HG02642 (cell line): ENCODE measurements around the gene LGI2.

Experiments used
- ATAC-seq: cut with Tn5 transposase; IDR thresholded peaks from one replicate; pipeline ENCODE4 v1.9.1; 2021; ENCODE audit warnings: mild to moderate bottlenecking; ENCODE audit not compliant: unreplicated experiment, poor library complexity

LGI2 gene

DNA sequence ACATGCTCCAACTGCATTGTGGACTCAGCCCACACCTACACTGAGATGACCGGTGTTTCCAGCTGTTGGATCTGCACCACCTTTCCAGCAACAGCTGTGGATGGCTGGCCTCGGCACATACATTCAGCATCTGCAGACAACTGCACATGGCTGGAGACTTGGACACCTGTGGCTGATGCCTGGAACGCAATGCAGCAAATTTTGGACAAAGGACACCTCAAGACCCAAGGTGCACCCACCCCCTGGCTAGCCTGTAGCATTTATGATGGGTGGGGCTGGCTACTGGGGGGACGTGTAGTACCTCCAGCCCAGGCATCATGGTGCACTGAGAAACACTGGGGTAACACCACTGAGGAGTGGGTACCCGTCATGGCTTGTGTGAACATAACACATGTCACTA is 60.6 kb downstream of the LGI2 start:
- no peak for ATAC-seq

DNA sequence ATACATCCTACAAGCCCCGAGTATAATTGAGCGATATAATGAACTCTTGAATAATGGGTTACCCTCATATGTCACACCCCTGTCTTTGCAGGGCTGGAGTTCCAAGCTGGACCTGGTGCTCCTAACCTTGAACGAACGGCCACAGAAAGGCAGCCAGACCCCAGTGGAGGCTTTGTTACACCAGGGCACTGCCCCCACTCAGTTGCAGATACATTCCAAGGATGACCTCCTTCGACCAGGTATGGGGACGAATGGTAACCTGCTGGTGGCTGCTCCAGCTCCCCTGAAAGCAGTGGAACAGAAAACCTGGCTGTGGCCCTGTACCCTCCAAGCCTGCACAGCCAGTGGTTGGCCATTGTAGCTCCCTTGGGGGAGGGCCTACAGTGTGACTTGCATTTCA is 61.3 kb downstream of the LGI2 start:
- no peak for ATAC-seq

DNA sequence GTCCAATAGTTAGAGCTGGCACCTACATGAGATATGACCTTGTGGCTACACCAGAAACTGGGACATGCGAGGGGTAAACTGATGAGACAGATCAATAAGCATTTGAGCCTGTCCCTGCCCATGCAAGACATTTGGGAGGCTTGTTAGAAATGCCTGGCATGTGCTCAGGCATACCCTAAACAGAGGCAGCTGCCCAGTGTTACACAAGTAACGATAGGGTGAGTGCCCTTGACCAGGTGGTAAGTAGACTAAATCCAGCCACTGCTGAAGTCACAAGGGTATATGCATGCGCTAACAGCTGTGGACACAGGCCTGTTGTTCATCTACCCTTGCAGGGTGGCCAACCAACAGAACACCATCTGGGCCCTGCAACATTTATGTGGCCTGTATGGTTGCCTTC is 61.8 kb downstream of the LGI2 start:
- ATAC-seq = no peak

DNA sequence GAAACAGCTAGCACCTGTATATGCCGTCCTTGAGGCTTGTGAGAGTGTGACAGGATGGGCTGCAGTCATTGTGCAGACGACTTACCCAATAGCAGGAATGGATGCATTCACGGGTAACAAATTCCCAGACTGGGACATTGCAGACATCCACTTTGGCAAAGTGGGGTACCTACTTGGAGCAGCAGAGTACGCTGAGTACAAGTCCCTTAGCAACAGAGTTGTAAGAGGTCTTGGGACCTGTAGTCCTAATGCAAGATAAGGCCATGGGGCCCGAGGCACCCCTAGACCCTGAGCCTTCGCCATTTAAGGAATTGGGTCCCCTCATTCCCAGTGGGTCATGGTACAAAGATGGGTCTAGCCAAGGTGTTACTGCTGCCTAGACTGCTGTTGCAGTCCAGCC is 62.5 kb downstream of the LGI2 start:
- ATAC-seq = no peak

DNA sequence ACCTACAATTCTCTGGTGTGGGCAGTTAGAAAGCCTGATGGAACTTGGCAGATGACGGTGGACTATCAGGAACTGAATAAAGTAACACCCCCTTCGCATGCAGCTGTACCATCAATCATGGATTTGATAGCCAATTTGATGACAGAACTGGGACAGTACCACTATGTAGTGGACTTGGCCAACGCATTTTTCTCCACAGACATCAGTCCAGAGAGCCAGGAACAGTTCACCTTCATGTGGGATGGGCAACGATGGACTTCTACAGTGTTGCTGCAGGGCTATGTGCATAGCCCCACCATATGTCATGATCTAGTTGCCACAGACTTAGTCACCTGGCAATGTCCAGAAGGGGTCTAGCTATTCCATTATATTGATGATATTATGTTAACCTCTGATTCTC is 63.4 kb downstream of the LGI2 start:
- no peak for ATAC-seq

DNA sequence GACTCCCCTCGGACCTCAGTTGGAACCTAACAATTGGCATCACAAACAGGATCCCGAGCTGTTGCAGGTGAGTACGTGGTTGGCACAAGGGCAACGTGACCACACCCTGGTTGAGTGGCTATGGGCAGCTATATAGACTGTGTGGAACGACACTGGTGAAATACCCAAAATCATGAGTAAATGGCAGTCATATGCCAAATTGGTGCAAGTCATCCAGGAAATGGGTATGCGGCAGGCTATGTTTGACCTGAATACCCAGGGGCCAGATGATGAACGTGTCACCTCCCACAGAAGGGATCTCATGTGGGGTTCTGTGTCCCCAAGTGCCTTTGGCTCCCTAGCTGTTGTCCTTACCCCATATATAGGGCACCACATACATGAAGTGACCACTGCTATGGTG is 64.7 kb downstream of the LGI2 start:
- ATAC-seq = no peak

DNA sequence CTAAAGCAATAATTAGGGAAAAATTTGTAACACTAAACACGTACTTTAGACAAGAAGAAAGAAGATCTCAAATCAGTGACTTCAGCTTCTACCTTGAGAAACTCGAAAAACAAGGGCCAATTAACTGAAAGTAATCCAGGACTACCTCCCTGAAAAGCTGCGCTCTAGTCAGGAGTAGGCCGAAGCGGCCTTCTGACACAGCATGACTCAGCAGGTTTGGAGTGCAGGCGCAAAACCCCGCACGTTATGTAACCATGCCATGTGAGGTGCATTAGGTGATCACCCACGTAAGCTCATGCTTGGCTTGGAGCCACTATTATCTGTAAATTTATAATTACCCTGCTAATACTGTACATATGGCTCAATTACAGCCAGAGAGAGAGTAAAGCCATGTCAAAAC is 65.1 kb downstream of the LGI2 start:
- no peak for ATAC-seq

DNA sequence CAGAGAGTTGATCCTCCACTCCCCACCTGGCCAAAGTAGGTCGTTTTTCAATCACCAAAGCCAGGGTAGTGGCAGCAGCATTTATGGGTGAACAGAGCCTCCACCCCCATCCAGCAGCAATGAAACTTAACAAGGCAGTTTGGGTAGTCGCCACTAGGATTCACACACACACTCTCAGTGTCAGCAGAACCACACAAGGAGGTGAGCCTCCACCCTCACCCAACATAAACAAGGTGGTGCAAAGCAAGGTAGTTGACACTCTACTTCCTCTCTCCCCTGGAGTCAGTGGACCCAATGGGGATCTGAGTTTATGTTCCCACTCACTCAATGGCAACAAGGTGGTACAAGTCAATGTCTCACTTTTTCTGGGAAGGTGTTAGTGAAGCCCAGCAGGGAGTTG is 67.5 kb downstream of the LGI2 start:
- ATAC-seq = no peak

DNA sequence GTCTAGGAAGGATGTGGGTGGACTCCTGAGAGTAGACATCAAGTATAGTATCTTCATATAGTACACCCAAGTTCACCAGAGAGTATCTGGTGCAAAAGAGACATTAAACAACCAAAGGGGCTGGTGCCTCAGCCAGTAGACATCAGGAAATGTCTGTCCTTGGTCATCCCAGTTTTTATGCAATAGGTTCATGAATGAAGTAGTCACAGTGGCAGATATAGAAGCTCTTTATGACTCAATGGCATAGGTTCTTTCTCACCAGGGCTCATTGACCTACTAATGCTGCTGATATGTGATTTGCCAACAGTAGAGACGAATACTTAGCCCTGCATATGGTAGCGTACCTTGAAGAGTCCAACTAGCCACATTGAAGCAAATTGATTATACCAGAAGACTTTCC is 72.9 kb downstream of the LGI2 start:
- ATAC-seq = no peak

DNA sequence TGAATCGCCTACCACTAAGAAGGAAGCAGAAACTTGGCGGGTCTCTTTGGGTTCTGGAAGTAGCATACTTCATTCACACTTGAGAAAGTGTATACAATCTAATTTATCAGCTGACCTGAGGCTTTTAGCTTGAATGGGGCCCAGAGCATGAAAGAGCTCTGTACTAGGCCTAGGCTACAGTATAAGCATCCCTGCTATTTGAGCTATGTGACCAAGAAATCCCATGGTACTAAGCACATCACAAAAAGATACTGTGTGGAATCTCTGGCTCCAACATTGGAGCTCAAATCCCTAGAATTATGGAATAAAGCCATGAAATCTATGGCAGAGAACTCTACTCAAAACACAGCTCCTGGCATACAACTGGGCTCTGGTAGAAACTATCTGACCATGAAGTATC is 74.0 kb downstream of the LGI2 start:
- no peak for ATAC-seq

DNA sequence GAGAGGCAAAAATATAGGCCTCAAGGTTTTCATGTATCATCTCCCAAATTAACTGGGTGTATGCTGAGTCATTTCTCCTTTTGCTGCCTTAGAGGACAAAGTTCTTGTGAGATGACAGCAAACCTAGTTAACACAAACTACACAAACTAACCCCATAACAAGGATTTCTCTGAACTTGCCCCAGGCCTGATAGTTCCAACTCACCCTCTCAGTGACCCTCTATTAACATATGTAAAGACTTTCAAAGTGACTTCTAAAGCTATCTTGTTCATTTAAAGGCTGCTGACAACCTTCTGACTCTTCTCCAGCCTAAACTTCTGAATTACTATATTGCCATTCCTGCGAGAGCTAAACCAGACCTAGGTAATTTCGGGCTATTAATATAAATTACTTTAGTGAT is 74.7 kb downstream of the LGI2 start:
- no peak for ATAC-seq

DNA sequence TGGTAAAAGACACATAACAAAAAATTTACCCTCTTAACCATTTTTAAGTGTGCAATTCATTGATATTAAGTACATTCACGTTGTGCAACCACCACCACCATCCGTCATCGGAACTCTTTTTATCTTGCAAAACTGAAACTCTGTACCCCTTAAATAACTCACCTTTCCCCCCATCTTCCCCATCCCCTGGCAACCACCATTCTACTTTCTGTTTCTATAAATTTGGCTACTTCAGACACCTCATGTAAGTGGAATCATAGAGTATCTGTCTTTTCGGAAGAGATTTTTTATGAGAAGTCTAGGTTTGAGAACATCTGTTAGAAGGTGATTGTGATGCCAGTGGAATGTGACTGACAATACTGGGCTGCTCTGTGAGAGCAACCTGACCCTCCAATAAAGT is 78.1 kb downstream of the LGI2 start:
- ATAC-seq = no peak

DNA sequence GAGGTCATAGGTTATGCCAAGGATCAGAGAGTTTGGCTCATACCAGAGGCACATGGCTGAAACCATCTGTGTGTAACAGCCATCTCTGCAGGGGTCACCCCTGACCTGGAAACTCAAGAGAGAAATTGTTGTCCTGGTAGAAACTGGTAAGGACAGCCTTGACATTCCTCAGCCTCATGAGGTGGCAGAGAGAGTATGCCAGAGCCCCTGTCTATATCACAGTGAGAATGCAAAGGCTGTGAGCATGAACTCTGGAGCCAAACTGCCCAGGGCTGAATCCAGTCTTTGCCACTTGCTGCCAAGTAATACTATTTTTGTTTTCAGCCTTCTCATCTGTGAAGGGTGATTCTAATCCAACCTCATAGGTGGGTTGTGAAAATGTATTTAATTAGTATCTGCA is 80.8 kb downstream of the LGI2 start:
- ATAC-seq = no peak
